ENCODE measurements around the gene ZNF593. TPM values are rescaled to one million over a fixed set of nuclear protein-coding genes. Genes with fewer than 3 reads are reported as not detected.

The ZNF593 gene
- total and polyA plus RNA-seq, 9 of the 15 experiments (the other 6 are each of a cell fraction or from before 2014, with no cell fraction given): 9.8 to 334 (median 48.2) TPM

GRCh38 chr1:26161415-26162219 is 8.1 kb upstream of the ZNF593 start (continued):
- TF ChIP-seq ZNF589 (CRISPR knock-in tag; IDR thresholded peaks at IDR 0.05; ENCODE audit: low read depth) (peak; percentile 89), PML (IDR thresholded peaks at IDR 0.05; ENCODE audit: low read length) (0 out of 2 replicates have a peak, but pooled peaks have one; percentile 31), ASH1L (IDR thresholded peaks at IDR 0.05; ENCODE audit: borderline replicate concordance, low read depth, partially characterized antibody) (no peak), XRCC5 (IDR thresholded peaks at IDR 0.05; ENCODE audit: low read depth, low read length) (no peak; the same call in 1 of the 2 replicates), TBP (optimal IDR thresholded peaks at IDR 0.05; ENCODE audit: low read depth, low read length) (peak; percentile 52), NR2C1 (IDR thresholded peaks at IDR 0.05) (no peak), NR2C1 (tag; IDR thresholded peaks at IDR 0.05) (0 out of 2 replicates have a peak, but pooled peaks have one; percentile 23), DDX20 (tag; IDR thresholded peaks at IDR 0.05; ENCODE audit: low read depth) (no peak), CTCF (IDR thresholded peaks at IDR 0.05 in 2 of 3, conservative IDR thresholded peaks at IDR 0.05 in 1 of 3; ENCODE audit: insufficient read depth in 2 of 3, low read depth in 1 of 3, low read length in 3 of 3) (peak; percentile 27 to 73 (median 63); a peak in 4 of 6 replicates), PYGO2 (tag; IDR thresholded peaks at IDR 0.05) (no peak), HDAC8 (tag; IDR thresholded peaks at IDR 0.05) (peak; percentile 62), AFF1 (IDR thresholded peaks at IDR 0.05; ENCODE audit: low read depth in 1 of 2, partially characterized antibody in 2 of 2) (no peak), ZNF174 (CRISPR knock-in tag; IDR thresholded peaks at IDR 0.05) (no peak), RERE (CRISPR knock-in tag; IDR thresholded peaks at IDR 0.05; ENCODE audit: borderline replicate concordance) (no peak), ZNF143 (CRISPR knock-in tag; IDR thresholded peaks at IDR 0.05) (peak; percentile 57), MIER1 (IDR thresholded peaks at IDR 0.05; ENCODE audit: low read depth) (no peak)
